Body of pancreas (tissue), 4 donors: ENCODE data around the gene DNAJC6. TPM values are rescaled to one million over a fixed set of nuclear protein-coding genes. Genes with fewer than 3 reads are reported as not detected.

ENCODE experiments used
- ATAC-seq: fragments of 150-250 bp; one replicate; pipeline ENCODE4 v1.9.1; 2016
- DNase-seq, 4 donors: peaks; one replicate each; pipeline ENCODE4 v3.0.0-alpha.2; 2019
- H3K27ac ChIP-seq, 4 donors: fragments of 200-600 bp; sonication (generic); 1 replicate in 3 of 4; 2 replicates in 1 of 4; pipeline versions ENCODE4 v1.5.1 to v1.6.1; 2016 to 2019; ENCODE audit warnings: mild to moderate bottlenecking in 1 of 4, mixed read lengths in 1 of 4, moderate library complexity in 1 of 4
- H3K27me3 ChIP-seq, 2 donors: fragments of 200-600 bp; sonication (generic); one replicate each; pipeline ENCODE4 v1.6.0; 2016; ENCODE audit warnings: mild to moderate bottlenecking in 1 of 2
- H3K36me3 ChIP-seq, 2 donors: fragments of 200-600 bp; sonication (generic); replicated peaks in 1 of 2; 2 replicates each; pipeline ENCODE4 v1.5.1; 2016; ENCODE audit warnings: low read depth in 2 of 2; ENCODE audit not compliant: insufficient read depth in 1 of 2
- H3K4me1 ChIP-seq: fragments of 200-600 bp; sonication (generic); one replicate; pipeline ENCODE4 v1.6.0; 2016
- H3K4me3 ChIP-seq, 2 donors: fragments of 200-600 bp; sonication (generic); 1 replicate in 1 of 2; 2 replicates in 1 of 2; pipeline ENCODE4 v1.5.1; 2016 to 2019
- H3K9me3 ChIP-seq, 3 donors: fragments of 200-600 bp; sonication (generic); 1 replicate in 2 of 3; 2 replicates in 1 of 3; pipeline ENCODE4 v1.5.1; 2016
- POLR2A ChIP-seq, 3 donors: fragments of 450-650 bp; IDR thresholded peaks; one replicate each; pipeline ENCODE4 v1.6.1; 2016; ENCODE audit warnings: antibody characterized with exemption in 3 of 3, mild to moderate bottlenecking in 2 of 3
- WGBS, 2 donors: methylation state at CpG; one replicate each; pipeline ENCODE4 v1.1.5; 2017; 5-methylcytosine and 5-hydroxymethylcytosine counted together
- intact Hi-C: fragments of 100-400 bp; cut with DNase I; formaldehyde crosslinking; loops from one replicate; pipeline ENCODE4 v1.15.1; 2023
- total RNA-seq, 2 donors: library from RNA; depleted of rRNA; stranded (reverse); fragments of >200 nt; gene quantifications; one replicate each; pipeline ENCODE4 v1.1.0, GENCODE V29; 2016
- TF ChIP-seq, protein P1 (sequence below), 7 experiments: fragments of 450-650 bp in 4 of 7; fragments of 200-600 bp in 3 of 7; sonication (generic) in 3 of 7; IDR thresholded peaks; one replicate each; pipeline ENCODE4 v1.5.1; 2016 to 2019; ENCODE audit warnings: antibody characterized with exemption in 7 of 7

The DNAJC6 gene
- total RNA-seq, 2 donors from 2014 or later = 0.99 to 2.3 TPM

GRCh38 chr1:65267271-65267670 lies 42.1 kb upstream of the DNAJC6 start:
- no peaks in the 10 kb centered on the region for H3K27me3 ChIP-seq
- H3K4me3 ChIP-seq = no peak overlapping the region
- no peaks in the 10 kb centered on the region for H3K36me3 ChIP-seq
- peaks cover 13% of the 10 kb centered on the region for H3K4me1 ChIP-seq
- TF ChIP-seq POLR2A (IDR thresholded peaks at IDR 0.05) = no peak
- TF ChIP-seq, protein P1, sequence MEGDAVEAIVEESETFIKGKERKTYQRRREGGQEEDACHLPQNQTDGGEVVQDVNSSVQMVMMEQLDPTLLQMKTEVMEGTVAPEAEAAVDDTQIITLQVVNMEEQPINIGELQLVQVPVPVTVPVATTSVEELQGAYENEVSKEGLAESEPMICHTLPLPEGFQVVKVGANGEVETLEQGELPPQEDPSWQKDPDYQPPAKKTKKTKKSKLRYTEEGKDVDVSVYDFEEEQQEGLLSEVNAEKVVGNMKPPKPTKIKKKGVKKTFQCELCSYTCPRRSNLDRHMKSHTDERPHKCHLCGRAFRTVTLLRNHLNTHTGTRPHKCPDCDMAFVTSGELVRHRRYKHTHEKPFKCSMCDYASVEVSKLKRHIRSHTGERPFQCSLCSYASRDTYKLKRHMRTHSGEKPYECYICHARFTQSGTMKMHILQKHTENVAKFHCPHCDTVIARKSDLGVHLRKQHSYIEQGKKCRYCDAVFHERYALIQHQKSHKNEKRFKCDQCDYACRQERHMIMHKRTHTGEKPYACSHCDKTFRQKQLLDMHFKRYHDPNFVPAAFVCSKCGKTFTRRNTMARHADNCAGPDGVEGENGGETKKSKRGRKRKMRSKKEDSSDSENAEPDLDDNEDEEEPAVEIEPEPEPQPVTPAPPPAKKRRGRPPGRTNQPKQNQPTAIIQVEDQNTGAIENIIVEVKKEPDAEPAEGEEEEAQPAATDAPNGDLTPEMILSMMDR (IDR thresholded peaks at IDR 0.05) = no peak
- no peak for ATAC-seq
- intact Hi-C loops = no loop called here
- no peak for DNase-seq
- H3K27ac ChIP-seq = no peak overlapping the region
- WGBS, 2 donors = 68 to 88% methylated on average over 4 of the region's 4 CpGs
- no peaks in the 10 kb centered on the region for H3K9me3 ChIP-seq

- TF ChIP-seq, protein P1 (IDR thresholded peaks at IDR 0.05) = no peak
- TF ChIP-seq POLR2A (IDR thresholded peaks at IDR 0.05) = no peak
- H3K4me1 ChIP-seq = peaks cover 13% of the 10 kb centered on the region
- intact Hi-C loops = no loop called here
- H3K36me3 ChIP-seq = no peaks in the 10 kb centered on the region
- H3K9me3 ChIP-seq = no peaks in the 10 kb centered on the region
- no peak overlapping the region for H3K4me3 ChIP-seq
- no peak overlapping the region for H3K27ac ChIP-seq
- ATAC-seq (no peak), DNase-seq (no peak)
- 80 to 83% methylated on average over 1 of the region's 1 CpG for WGBS, 2 donors
- H3K27me3 ChIP-seq = no peaks in the 10 kb centered on the region
Observed at GRCh38 chr1:65267683-65268082, 41.7 kb upstream of the DNAJC6 start.

DNA sequence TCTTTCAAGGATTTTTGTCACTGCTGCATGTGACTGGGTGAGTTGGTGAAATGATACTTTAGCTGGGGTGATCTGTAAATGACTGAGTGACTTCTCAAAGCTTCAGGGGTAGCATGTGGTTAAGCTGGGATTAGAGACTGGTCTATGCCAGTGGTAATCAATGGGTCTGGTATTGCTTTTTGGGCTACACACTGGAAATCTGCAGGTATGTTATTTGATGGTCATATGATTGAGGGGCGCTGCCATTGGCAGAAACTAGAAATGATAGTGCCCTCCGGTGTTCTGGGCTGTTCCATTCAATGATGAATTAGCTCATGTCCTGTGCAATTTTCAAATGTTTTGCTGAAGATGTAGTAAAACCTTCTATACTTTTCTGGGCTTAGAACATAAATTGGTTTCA lies 39.7 kb upstream of the DNAJC6 start:
- TF ChIP-seq, protein P1 (IDR thresholded peaks at IDR 0.05) = no peak
- TF ChIP-seq POLR2A (IDR thresholded peaks at IDR 0.05) = no peak
- 88 to 89% methylated on average over 2 of the region's 2 CpGs for WGBS, 2 donors

DNA sequence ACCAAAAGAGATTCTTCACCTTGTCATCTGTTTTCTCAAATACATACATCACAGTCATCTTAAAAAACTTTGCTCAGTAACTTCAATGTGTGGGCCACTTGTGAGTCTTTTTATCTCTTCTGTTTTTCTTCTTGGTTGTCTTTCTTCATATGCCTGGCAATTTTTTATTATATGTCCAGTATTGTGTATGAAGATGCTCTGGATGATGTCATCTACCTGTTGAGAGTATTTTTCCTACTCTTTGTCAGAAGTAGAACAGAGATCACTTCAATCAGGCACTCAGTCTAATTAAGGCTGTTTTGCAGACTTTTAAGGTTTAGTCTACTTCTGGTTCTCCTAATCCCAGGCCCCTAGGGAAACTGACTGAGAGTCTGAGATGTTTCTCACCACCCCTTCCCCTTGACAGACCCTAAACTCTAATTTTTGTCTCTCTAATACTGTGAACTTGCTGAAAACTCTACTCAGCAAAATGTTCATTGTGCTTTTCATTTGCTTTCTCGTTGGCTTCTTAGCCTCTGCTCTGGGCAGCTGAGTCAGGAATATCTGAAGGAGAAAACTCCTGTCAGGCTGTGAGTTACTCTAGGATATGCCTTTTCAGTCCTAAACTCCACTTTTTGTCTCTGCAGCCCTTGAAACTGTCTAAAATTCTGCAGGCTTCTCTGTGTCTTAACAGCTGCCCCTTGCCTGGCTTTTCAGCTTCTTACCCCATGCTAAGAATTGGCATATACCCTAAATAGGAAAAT lies 33.0 kb upstream of the DNAJC6 start:
- TF ChIP-seq, protein P1 (IDR thresholded peaks at IDR 0.05) = no peak
- no peak for TF ChIP-seq POLR2A (IDR thresholded peaks at IDR 0.05)
- Histone ChIP-seq H3K4me1 (no peaks in the 10 kb centered on the region), H3K27me3 (no peaks in the 10 kb centered on the region), H3K36me3 (no peaks in the 10 kb centered on the region), H3K27ac (no peak overlapping the region), H3K9me3 (no peaks in the 10 kb centered on the region), H3K4me3 (no peak overlapping the region)
- WGBS, 2 donors = 87 to 90% methylated on average over 1 of the region's 1 CpG
- ATAC-seq (no peak), DNase-seq (no peak)
- intact Hi-C loops = no loop called here

More for the DNA sequence above, 39.7 kb upstream of the DNAJC6 start:
- Histone ChIP-seq H3K36me3 (no peaks in the 10 kb centered on the region), H3K4me1 (peaks cover 13% of the 10 kb centered on the region), H3K27me3 (no peaks in the 10 kb centered on the region), H3K27ac (no peak overlapping the region), H3K9me3 (no peaks in the 10 kb centered on the region), H3K4me3 (no peak overlapping the region)
- DNase-seq (no peak), ATAC-seq (no peak)
- intact Hi-C loops = no loop called here
